ENCODE measurements around the gene PRSS21.

The PRSS21 gene

DNA sequence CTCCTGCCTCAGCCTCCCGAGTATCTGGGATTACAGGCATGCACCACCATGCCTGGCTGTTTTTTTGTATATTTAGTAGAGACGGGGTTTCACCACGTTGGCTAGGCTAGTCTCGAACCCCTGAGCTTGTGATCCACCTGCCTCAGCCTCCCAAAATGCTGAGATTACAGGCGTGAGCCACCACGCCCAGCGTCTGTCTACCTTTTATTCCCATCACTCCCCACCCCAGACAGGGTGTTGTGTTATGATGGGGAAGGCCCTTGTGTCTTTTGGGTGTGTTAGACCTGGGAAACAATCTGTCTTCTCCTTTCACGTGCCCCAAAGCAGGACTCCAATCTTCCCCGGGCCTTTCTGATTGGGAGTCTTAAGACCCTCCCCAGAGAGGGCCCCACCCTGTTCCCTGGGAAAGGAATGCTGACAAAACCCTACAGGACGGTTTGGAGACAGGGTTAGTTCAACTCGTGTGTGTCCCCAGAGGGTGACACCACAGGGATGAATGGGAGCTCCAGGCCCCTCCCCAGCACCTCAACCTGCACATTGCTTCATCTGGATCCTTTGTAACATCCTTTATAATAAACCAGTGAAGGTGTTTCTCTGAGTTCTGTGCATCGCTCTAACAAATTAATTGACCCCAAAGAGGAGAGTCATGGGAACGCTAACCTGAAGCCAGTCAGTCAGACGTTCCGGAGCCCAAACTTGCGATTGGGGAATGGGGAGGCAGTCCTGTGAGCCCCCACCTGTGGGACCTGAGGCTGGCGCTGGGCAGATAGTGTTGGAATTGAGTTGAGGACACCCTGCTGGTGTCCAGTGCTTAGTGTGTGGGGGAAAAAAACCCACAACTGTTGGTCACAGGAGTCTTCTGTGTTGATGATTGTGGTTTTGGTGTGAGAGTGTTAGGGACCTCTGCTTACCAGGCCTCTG is 36.8 kb upstream of the PRSS21 start:
- no peak for DNase-seq

GRCh38 chr16:2782583-2783351 is 34.3 kb upstream of the PRSS21 start:
- no peak for DNase-seq

DNA sequence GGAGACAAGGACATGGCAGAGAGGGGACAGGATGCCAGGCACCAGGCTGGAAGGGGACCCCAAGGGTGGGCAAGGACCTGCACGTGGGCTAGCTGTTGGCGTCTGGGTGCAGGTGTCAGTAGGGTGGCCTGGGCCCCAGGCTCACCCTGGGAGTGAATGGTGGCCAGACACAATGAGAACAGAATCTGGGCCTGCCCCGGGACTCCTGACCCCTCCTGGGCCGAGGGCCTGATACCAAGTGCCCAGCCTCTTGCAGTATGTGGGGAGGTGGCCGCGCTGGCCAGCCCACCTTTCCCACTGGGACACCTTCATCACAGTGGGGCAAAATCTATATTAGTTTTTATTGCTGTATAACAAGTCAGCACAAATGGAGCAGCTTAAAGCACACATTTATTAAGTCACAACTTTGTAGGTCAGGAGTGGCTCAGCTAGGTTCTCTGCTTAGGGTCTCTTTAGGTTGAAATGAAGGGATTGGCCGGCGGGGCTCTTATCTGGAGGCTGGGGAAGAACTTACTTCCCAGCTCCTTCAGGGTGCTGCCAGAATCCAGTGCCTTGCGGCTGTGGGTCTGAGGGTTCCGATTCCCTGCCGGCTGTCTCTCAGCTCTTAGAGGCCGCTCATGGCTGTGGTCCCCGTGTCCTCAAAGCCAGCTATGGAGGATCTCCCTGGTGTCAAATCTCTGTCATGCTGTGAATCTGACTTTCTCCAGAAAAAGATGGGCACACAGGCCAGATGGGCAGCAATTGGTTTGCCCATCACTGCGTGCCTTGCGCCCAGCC is 33.3 kb upstream of the PRSS21 start:
- no peak for DNase-seq

DNA sequence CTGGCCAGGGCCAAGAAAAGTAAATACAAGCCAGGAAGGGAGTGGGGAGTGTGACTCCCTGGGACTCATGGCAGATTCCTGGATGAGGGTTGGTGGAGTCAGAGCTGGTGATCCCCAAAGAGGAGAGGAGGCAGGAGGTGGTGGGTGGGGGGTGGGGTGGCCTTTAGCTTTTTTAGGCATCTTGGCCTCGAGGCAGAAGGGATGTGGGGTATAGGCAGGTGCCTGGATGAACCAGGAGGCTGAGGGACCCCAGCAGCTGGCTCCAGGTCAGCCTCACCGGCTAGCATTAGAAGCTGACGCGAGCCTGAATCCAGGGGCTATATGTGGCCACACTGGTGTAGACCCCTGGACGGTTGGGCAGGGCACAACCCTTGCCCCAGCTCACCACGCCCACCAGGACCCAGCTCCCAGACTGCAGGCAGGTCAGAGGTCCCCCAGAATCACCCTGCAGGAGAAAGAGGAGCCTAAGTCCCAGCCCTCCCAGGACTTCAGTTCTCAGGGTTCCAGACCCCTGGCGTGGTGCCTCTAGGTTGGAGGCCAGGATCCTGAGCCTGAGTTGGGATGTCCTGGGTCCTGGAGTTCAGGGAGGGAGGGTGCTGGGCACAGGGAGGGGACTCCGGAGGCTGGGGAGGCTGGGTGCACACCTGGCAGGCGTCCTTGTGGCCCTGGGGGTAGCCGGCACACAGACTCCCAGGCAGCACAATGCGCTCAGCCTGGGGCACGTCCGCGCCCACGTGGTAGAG is 32.5 kb upstream of the PRSS21 start:
- no peak for DNase-seq

DNA sequence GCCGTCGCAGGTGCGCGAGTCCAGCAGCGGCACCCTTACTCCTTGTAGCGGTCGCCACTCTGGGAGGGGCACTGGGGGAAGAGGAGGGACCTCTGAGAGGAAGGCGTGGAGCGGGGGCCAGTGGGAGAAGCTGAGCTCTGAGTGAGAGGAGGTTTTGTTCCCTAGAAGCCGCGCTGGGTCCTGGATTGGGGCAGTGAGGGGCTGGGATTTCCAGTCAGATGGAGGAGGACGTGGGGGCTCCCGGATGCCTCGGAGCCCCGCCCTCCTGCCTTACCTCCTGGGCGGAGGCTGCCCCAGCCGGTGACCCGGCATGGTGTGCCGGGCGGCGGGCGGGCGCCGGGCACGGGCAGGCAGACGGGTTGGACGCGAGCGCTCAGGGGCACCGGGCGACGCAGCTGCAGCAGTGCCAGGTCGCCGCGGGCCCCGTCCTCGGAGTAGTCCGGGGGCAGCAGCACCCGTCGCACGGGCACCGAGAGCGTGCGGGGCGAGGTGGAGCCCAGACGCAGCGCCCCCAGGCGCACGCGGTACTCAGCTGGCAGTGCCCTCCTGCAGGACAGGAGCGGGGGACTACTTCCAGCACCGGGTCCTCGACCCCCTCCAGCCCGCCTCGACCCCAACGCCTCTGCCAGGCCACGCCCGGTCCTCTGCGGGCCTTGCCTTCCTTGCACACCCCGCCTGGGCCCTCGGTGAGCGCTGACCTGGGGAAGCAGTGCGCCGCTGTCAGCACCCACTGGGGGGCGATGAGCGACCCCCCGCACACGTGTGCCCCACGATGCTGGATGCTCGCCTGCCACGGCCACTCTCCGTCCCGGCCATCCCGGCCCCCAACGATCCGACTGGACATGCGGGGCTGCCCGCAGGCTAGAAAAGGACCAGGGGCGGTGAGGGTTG is 31.7 kb upstream of the PRSS21 start:
- DNase-seq = peak in 4 of 6 experiments; percentile 29 to 51 (median 46)

DNA sequence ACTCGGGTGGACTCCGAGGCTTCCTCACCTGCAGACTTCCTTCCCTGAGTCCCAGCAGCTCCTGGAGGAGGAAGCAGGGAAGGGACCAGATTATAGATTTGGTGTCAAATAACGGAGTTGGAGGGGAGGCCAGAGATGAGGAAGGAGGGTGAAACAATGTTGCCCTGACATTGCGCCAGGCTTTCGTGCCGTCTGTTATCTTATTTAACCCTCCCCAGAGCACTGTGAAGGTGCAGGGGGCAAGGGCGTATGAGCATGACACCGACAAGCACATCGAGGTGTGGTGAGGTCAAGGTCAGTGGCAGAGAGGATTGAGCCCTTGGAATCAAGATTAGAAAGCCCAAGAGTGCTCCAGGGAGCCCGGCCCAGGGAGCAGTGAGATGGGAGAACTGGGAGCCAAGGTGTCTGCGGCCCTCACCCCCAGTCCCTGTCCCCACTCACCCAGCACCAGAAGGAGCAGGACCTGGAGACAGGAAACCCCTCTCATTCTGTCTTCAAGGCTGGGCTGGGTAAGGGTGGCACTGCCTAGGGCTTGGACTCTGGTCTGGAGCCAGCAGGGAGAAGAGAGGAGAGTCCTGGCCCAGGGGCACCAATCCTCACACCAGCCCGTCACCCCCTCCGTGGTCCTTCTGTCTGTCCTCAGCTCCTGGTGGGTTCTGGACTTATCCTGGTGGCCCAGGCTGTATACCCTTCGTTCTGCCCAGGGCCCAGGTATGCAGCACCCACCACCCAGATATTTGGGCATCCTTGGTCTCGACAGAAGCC is 30.8 kb upstream of the PRSS21 start:
- no peak for DNase-seq

DNA sequence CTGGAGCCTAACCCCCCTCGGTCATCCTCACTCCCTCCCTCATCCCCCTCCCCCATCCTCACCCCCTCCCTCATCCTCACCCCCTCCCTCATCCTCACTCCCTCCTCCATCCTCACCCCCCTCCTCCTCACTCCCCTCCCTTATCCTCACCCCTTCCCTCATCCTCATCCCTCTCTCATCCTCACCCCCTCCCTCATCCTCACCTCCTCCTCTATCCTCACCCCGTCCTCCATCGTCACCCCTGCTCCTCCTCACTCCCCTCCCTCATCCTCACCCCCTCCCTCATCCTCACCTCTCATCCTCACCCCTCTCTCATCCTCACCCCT is 30.2 kb upstream of the PRSS21 start:
- no peak for DNase-seq

- DNase-seq = no peak
Observed at GRCh38 chr16:2787406-2787805, 29.6 kb upstream of the PRSS21 start, which contains the start of gene PRSS33. TSS of gene PRSS33 (minus strand) at chr16:2787560. CDS start at chr16:2786547, 1,013 bp downstream.

DNA sequence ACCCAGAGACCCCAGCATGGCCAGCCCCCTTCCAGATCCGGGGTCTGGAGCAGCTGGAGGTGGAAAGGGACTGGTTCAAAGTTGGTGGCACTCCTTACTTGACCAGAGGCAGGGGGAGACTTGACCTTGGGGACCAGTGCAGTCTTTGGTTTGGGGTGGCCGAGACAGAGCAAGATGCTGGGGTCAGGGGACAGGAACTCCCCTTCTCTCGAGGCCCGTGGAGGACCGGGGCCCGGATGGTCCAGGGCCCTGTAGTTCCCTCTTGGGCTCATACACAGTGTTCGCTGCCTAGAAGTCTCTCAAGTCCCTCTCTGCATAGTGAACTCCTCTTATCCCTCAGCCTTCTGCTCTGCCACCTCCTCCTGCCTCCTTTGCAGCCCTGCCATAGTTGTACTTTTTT is 29.1 kb upstream of the PRSS21 start:
- no peak for DNase-seq

DNA sequence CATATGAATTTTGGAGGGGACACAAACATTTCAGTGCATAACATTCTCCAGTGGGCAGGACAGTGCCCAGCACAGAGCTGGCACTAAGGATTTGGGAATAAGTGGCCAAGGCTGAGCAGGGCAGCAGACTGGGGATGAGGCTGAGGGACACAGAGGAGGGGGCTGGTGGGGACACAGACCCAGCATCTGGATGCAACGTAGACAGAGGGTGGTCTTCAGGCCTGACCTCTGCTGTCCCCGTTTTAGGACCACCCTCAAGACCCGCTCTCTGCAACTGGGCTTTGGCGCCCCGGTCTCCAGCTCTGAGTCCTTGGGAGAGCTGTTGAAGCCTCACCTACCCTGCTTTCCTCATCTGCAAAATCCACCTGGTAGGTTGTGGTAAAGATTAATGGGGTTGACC is 26.4 kb upstream of the PRSS21 start:
- DNase-seq = no peak

DNA sequence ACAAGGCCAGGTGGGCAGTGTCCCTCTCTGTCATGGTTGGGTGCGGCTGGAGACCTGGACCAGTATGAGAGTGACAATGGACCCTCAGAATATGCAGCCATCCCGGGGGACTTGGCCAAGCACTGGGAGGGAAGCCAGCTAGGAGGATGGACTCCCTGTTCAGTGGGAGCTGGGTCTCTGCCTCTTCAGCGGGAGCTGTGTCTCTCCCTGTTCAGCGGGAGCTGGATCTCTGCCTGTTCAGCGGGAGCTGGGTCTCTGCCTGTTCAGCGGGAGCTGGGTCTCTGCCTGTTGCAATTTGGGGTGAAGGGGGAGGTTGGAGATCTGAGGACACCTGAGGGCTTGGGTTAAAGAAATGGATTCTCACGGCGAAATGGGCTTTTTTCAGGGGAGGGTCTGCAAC is 25.9 kb upstream of the PRSS21 start:
- no peak for DNase-seq

DNA sequence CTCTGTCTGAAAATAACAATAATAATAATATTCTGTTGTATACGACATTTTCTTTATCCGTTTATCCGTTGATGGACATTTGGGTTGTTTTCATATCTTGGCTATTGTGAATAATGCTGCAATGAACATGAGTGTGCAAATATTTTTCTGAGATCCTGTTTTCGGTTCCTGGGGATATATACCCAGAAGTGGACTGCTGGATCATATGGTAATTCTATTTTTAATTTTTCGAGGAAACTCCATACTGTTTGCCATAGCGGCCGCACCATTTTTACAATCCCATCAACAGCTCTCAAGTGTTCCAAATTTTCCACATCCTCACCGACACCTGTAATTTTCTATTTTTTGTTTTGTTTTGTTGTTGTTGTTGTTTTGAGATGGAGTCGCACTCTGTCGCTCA is 24.1 kb upstream of the PRSS21 start:
- DNase-seq = no peak

DNA sequence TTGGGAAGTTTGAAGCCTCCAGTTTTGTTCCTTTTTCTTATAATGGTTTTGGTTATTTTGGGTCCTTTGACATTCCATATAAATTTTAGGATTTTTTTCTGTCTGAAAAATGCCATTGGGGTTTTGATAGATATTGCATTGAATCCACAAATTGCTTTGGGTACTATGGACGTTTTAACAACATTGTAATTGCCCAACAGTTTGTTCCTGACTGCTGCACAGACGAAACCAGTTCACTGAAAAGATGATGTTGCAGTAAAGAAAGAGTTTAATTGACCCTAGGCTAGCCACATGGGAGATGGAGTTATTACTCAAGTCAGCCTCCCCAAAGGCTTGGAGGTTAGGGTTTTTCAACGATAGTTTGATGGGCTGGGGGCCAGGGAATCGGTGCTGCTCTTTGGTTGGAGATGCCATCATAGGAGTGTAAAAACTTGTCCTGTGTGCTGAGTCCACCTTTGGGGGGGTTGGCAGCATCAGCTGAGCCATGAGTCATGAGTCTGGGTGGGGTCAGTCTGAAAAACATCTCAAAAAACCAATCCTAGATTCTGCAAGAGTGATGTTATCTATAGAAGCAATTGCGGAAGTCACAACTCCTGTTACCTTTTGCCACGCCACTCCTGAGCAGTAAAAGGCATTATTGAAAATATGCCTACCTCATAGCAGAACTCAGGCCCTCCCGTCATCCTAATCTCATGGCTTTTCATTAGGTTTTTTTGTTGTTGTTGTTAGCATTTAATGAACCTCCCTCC is 21.5 kb upstream of the PRSS21 start:
- no peak for DNase-seq

- no peak for DNase-seq
Observed at GRCh38 chr16:2798723-2799204, 18.3 kb upstream of the PRSS21 start.

GRCh38 chr16:2799205-2799858 is 17.7 kb upstream of the PRSS21 start:
- DNase-seq = no peak

- no peak for DNase-seq
Observed at GRCh38 chr16:2799859-2800226, 17.2 kb upstream of the PRSS21 start.

GRCh38 chr16:2803545-2804195 is 13.4 kb upstream of the PRSS21 start:
- no peak for DNase-seq

DNA sequence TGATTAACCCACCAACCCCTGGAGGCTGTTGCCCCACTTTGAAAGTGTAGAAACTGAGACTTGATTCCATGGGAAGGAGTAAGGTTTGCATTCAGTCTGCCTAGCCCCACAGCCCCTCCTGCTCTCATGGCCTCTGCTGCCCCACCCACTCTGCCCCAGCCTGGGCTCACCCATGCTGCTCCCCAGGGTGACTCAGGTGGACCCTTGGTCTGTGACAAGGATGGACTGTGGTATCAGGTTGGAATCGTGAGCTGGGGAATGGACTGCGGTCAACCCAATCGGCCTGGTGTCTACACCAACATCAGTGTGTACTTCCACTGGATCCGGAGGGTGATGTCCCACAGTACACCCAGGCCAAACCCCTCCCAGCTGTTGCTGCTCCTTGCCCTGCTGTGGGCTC is 12.3 kb upstream of the PRSS21 start:
- DNase-seq = no peak

DNA sequence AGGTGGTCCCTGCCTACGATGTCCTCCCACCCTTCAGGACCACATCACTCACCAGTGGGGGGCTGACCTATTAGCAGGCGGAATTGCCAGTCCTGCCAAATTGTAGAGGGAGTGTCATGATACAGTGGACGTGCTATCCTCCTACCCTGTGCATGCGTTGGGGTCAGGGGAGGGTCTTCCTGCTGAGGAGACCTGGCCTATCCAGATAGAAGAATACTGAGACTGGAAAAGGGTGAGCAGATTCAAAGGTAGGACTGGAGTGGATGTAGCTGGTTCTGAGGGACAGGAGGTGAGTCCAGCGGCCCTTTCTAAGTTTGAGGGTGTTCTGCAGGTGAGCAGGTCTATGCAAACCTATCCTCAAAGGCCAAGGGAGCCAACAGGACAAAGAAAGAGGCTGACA is 10.8 kb upstream of the PRSS21 start:
- DNase-seq = no peak

Measured in stimulated activated naive CD4-positive, alpha-beta T cell (primary cell).